B cell (primary cell): Measurements from ENCODE around the gene APLP2. TPM values are rescaled to one million over a fixed set of nuclear protein-coding genes. Genes with fewer than 3 reads are reported as not detected.

Source experiments
- ATAC-seq: fragments of 200-7000 bp; cut with Tn5 transposase; one replicate; pipeline ENCODE4 v1.10.0; 2021; ENCODE audit warnings: low read depth, mild to moderate bottlenecking, moderate number of reproducible peaks, moderate library complexity
- CTCF ChIA-PET: fragments of 350-600 bp; sonication (Branson Sonifier 250); formaldehyde crosslinking; loops from one replicate; lab custom pipeline; 2021; ENCODE audit warnings: antibody characterized with exemption, inconsistent platforms; lab: Charles Lee
- POLR2A ChIA-PET: fragments of 350-600 bp; sonication (Branson Sonifier 250); formaldehyde crosslinking; loops from one replicate; lab custom pipeline; 2021; ENCODE audit warnings: antibody characterized with exemption; lab: Charles Lee
- DNase-seq: peaks from one replicate; pipeline ENCODE4 v3.0.0; 2013
- H2AFZ ChIP-seq: 2 replicates; pipeline ENCODE4 v1.6.1; 2012; ENCODE audit warnings: mild to moderate bottlenecking, low read depth, low read length; ENCODE audit not compliant: insufficient read depth, poor library complexity, severe bottlenecking
- H3K27ac ChIP-seq, 2 donors: 1 replicate in 1 of 2; 2 replicates in 1 of 2; pipeline ENCODE4 v1.5.1; 2012 to 2013; ENCODE audit warnings: low read length in 2 of 2, mild to moderate bottlenecking in 2 of 2, moderate library complexity in 1 of 2
- H3K27me3 ChIP-seq, 4 experiments: fragments of 200-600 bp in 1 of 4; sonication (generic) in 1 of 4; replicated peaks in 1 of 4; 1 replicate in 2 of 4; 2 replicates in 2 of 4; pipeline versions ENCODE4 v1.6.1 to v1.7.0; 2013 to 2016; ENCODE audit warnings: low read length in 3 of 4, mild to moderate bottlenecking in 2 of 4, mixed read lengths in 1 of 4, moderate library complexity in 1 of 4; ENCODE audit not compliant: insufficient read depth in 4 of 4, control insufficient read depth in 3 of 4; ENCODE audit errors: control extremely low read depth in 1 of 4
- H3K36me3 ChIP-seq, 2 experiments: replicated peaks in 1 of 2; 1 replicate in 1 of 2; 2 replicates in 1 of 2; pipeline versions ENCODE4 v1.6.1 to v1.7.1; 2013; ENCODE audit warnings: low read length in 1 of 2; ENCODE audit not compliant: insufficient read depth in 2 of 2, control insufficient read depth in 1 of 2; ENCODE audit errors: control extremely low read depth in 1 of 2, extremely low read depth in 1 of 2
- H3K4me1 ChIP-seq, 2 donors: fragments of 200-600 bp in 1 of 2; sonication (generic) in 1 of 2; 1 replicate in 1 of 2; 2 replicates in 1 of 2; pipeline versions ENCODE4 v1.5.1 to v1.6.1; 2013 to 2017; ENCODE audit warnings: low read length in 2 of 2; ENCODE audit not compliant: control insufficient read depth in 2 of 2, insufficient read depth in 2 of 2
- H3K4me2 ChIP-seq: replicated peaks from 2 replicates; pipeline ENCODE3; 2012; ENCODE audit warnings: mild to moderate bottlenecking, low read depth, low read length; ENCODE audit not compliant: poor library complexity, severe bottlenecking
- H3K4me3 ChIP-seq, 5 experiments: fragments of 200-600 bp in 1 of 5; sonication (generic) in 1 of 5; 1 replicate in 3 of 5; 2 replicates in 2 of 5; pipeline versions ENCODE4 v1.5.1 to v1.7.0; 2011 to 2016; ENCODE audit warnings: low read length in 4 of 5, mild to moderate bottlenecking in 4 of 5, low read depth in 2 of 5, control low read depth in 1 of 5, moderate library complexity in 1 of 5; ENCODE audit not compliant: insufficient read depth in 1 of 5; ENCODE audit errors: control extremely low read depth in 1 of 5, extremely low read depth in 1 of 5
- H3K79me2 ChIP-seq: fragments of 200-600 bp; sonication (generic); one replicate; pipeline ENCODE4 v1.6.0; 2016; ENCODE audit warnings: low read length; ENCODE audit not compliant: control insufficient read depth, insufficient read depth
- H3K9ac ChIP-seq: fragments of 200-600 bp; sonication (generic); 2 replicates; pipeline ENCODE4 v1.6.1; 2017; ENCODE audit warnings: mild to moderate bottlenecking, low read length, moderate library complexity
- H3K9me3 ChIP-seq, 3 donors: one replicate each; pipeline versions ENCODE4 v1.6.1 to v1.7.1; 2013; ENCODE audit warnings: low read length in 2 of 3; ENCODE audit not compliant: control insufficient read depth in 2 of 3, insufficient read depth in 1 of 3; ENCODE audit errors: control extremely low read depth in 1 of 3
- H4K20me1 ChIP-seq: 2 replicates; pipeline ENCODE4 v1.6.0; 2012; ENCODE audit warnings: mild to moderate bottlenecking, low read length; ENCODE audit not compliant: insufficient read depth, control insufficient read depth, poor library complexity, severe bottlenecking
- H3K27ac Mint-ChIP-seq: one replicate; pipeline ENCODE4 v1.8.0; 2021; ENCODE audit warnings: mixed read lengths
- H3K27me3 Mint-ChIP-seq: one replicate; pipeline ENCODE4 v1.8.0; 2021; ENCODE audit warnings: mixed read lengths
- H3K4me1 Mint-ChIP-seq: one replicate; pipeline ENCODE4 v1.8.0; 2021; ENCODE audit warnings: mixed read lengths
- H3K4me3 Mint-ChIP-seq: one replicate; pipeline ENCODE4 v1.8.0; 2021; ENCODE audit warnings: mixed read lengths
- H3K9me3 Mint-ChIP-seq: one replicate; pipeline ENCODE4 v1.8.0; 2022; ENCODE audit warnings: mixed read lengths; ENCODE audit not compliant: insufficient read depth
- EZH2 ChIP-seq: IDR thresholded peaks from 2 replicates; pipeline ENCODE4 v1.6.1; 2012; ENCODE audit warnings: borderline replicate concordance, low read depth, mild to moderate bottlenecking, moderate library complexity, low read length; ENCODE audit not compliant: insufficient read depth, poor library complexity, severe bottlenecking
- WGBS: methylation state at CpG from one replicate; pipeline ENCODE4 v1.1.5; 2013; ENCODE audit warnings: missing lambda C conversion rate; ENCODE audit not compliant: insufficient coverage; 5-methylcytosine and 5-hydroxymethylcytosine counted together
- intact Hi-C: fragments of 100-400 bp; cut with micrococcal nuclease; formaldehyde crosslinking; loops from one replicate; pipeline ENCODE4 v1.10.0; 2022
- polyA plus RNA-seq: library from polyadenylated mRNA; depleted of rRNA; stranded (reverse); fragments of >200 nt; gene quantifications from 2 replicates; pipeline ENCODE4 v1.2.3, GENCODE V29; 2012
- total RNA-seq, 2 donors: library from RNA; stranded (reverse); fragments of 120-200 nt in 1 of 2; gene quantifications; 1 replicate in 1 of 2; 2 replicates in 1 of 2; pipeline versions ENCODE4 v1.2.3 to v1.2.4, GENCODE V29; 2013 to 2022
- TF ChIP-seq, protein P1 (sequence below): fragments of 200-600 bp; IDR thresholded peaks from one replicate; pipeline ENCODE4 v1.8.0; 2022; ENCODE audit warnings: antibody characterized with exemption, mild to moderate bottlenecking

The APLP2 gene
- total and polyA plus RNA-seq, 2 donors (not counting 1 experiment from before 2014, with no cell fraction given): 84.2 to 102 TPM

GRCh38 chr11:130100381-130101095 lies 30.8 kb downstream of the APLP2 start:
- Histone ChIP-seq H3K27ac (no peak overlapping the region), H3K9ac (no peak overlapping the region), H3K27me3 (no peaks in the 10 kb centered on the region), H4K20me1 (peaks cover 77% of the 10 kb centered on the region), H3K9me3 (no peaks in the 10 kb centered on the region), H3K4me1 (peaks cover 0 to 5% of the 10 kb centered on the region in 2 donors), H3K79me2 (peaks cover 97% of the 10 kb centered on the region), H3K4me2 (no peak overlapping the region), H3K36me3 (no peaks in the 10 kb centered on the region), H3K4me3 (no peak overlapping the region), H2AFZ (no peak overlapping the region)
- no peak for DNase-seq
- CTCF ChIA-PET: no interaction called here
- ATAC-seq: no peak
- TF ChIP-seq, protein P1, sequence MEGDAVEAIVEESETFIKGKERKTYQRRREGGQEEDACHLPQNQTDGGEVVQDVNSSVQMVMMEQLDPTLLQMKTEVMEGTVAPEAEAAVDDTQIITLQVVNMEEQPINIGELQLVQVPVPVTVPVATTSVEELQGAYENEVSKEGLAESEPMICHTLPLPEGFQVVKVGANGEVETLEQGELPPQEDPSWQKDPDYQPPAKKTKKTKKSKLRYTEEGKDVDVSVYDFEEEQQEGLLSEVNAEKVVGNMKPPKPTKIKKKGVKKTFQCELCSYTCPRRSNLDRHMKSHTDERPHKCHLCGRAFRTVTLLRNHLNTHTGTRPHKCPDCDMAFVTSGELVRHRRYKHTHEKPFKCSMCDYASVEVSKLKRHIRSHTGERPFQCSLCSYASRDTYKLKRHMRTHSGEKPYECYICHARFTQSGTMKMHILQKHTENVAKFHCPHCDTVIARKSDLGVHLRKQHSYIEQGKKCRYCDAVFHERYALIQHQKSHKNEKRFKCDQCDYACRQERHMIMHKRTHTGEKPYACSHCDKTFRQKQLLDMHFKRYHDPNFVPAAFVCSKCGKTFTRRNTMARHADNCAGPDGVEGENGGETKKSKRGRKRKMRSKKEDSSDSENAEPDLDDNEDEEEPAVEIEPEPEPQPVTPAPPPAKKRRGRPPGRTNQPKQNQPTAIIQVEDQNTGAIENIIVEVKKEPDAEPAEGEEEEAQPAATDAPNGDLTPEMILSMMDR: no peak
- no peak for TF ChIP-seq EZH2
- whole genome bisulfite sequencing: 100% methylated on average over 1 of the region's 5 CpGs
- Mint-ChIP-seq H3K27ac (no peak overlapping the region), H3K4me3 (no peak overlapping the region), H3K9me3 (no peaks in the 10 kb centered on the region), H3K4me1 (peaks cover 42% of the 10 kb centered on the region), H3K27me3 (no peaks in the 10 kb centered on the region)
- POLR2A ChIA-PET: no interaction called here
- intact Hi-C loops: no loop called here

DNA sequence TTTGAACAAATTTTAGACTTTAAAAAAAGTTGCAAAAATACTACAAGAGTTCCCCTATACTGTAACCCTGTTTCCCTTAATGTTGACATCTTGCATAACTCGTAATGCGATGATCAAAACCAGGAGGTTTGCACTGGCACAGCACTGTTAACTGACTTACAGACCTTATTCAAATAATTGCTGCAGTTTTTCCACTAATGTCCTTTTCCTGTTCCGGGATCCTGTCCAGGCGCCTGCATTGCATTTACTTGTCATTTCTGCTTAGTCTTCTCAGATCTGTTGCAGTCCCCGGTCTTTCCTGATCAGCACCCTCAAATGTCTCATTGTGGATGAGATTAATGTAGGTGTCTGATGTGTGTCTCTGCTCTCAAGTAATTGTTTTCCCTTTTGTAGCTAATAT lies 32.0 kb downstream of the APLP2 start:
- H3K4me1 ChIP-seq: peaks cover 0 to 3% of the 10 kb centered on the region in 2 donors
- WGBS: 97% methylated on average over 3 of the region's 5 CpGs
- TF ChIP-seq EZH2: no peak
- TF ChIP-seq, protein P1: no peak

More for the DNA sequence above, 32.0 kb downstream of the APLP2 start:
- DNase-seq (no peak), ATAC-seq (no peak)
- Histone ChIP-seq H3K79me2 (peaks cover 97% of the 10 kb centered on the region), H2AFZ (no peak overlapping the region), H3K9ac (no peak overlapping the region), H3K9me3 (no peaks in the 10 kb centered on the region), H4K20me1 (peaks cover 69% of the 10 kb centered on the region), H3K4me2 (no peak overlapping the region), H3K27ac (no peak overlapping the region), H3K27me3 (no peaks in the 10 kb centered on the region), H3K4me3 (no peak overlapping the region), H3K36me3 (no peaks in the 10 kb centered on the region)
- no peak overlapping the region for H3K27ac Mint-ChIP-seq
- intact Hi-C loops: no loop called here
- H3K27me3 Mint-ChIP-seq: no peaks in the 10 kb centered on the region
- no peak overlapping the region for H3K4me3 Mint-ChIP-seq
- CTCF ChIA-PET: no interaction called here
- H3K9me3 Mint-ChIP-seq: no peaks in the 10 kb centered on the region
- POLR2A ChIA-PET: no interaction called here
- peaks cover 42% of the 10 kb centered on the region for H3K4me1 Mint-ChIP-seq
